PC-3 (cell line): ENCODE data around the gene AXIN2. TPM values are rescaled to one million over a fixed set of nuclear protein-coding genes. Genes with fewer than 3 reads are reported as not detected.

Experiments used
- ATAC-seq: fragments of 200-7000 bp; cut with Tn5 transposase; 2 replicates; pipeline ENCODE4 v1.9.1; 2020; ENCODE audit warnings: mild to moderate bottlenecking, moderate library complexity
- BruUV-seq: library from RNA; stranded (reverse); fragments of 400-500 nt; replicated peaks from 2 replicates; lab custom pipeline; 2021; lab: Mats Ljungman, UMichigan
- CTCF ChIA-PET: fragments of 300-600 bp; sonication (Branson Sonifier 250); formaldehyde crosslinking; loops from one replicate; lab custom pipeline; 2022; ENCODE audit warnings: antibody characterized with exemption; lab: Charles Lee
- POLR2A ChIA-PET: fragments of 300-600 bp; sonication (Branson Sonifier 250); formaldehyde crosslinking; loops from one replicate; lab custom pipeline; 2022; ENCODE audit warnings: antibody characterized with exemption; ENCODE audit not compliant: unreplicated experiment; lab: Charles Lee
- DNase-seq: peaks from one replicate; pipeline ENCODE4 v3.0.0-alpha.2; 2015
- H2AFZ ChIP-seq: fragments of 300-600 bp; sonication (generic); 2 replicates; pipeline ENCODE4 v1.6.0; 2016; ENCODE audit warnings: antibody characterized with exemption, low read length
- H3F3A ChIP-seq: fragments of 300-600 bp; sonication (generic); one replicate; pipeline ENCODE4 v1.6.0; 2017; ENCODE audit warnings: antibody characterized with exemption, low read length, control low read depth, mild to moderate bottlenecking; ENCODE audit not compliant: unreplicated experiment
- H3K27ac ChIP-seq: fragments of 300-600 bp; sonication (generic); 2 replicates; pipeline ENCODE4 v1.5.1; 2016; ENCODE audit warnings: mild to moderate bottlenecking, low read length
- H3K27me3 ChIP-seq: fragments of 300-600 bp; sonication (generic); 2 replicates; pipeline ENCODE4 v1.6.1; 2016; ENCODE audit warnings: low read length, mixed read lengths
- H3K36me3 ChIP-seq: fragments of 300-600 bp; sonication (generic); 2 replicates; pipeline ENCODE4 v1.6.1; 2016; ENCODE audit warnings: low read depth, mixed run types, low read length, mixed read lengths
- H3K4me1 ChIP-seq: fragments of 300-600 bp; sonication (generic); 2 replicates; pipeline ENCODE4 v1.5.1; 2016; ENCODE audit warnings: low read length; ENCODE audit not compliant: insufficient read depth
- H3K4me2 ChIP-seq: fragments of 300-600 bp; sonication (generic); 2 replicates; pipeline ENCODE4 v1.6.0; 2016; ENCODE audit warnings: low read length
- H3K4me3 ChIP-seq: fragments of 300-600 bp; sonication (generic); 2 replicates; pipeline ENCODE4 v1.5.1; 2016; ENCODE audit warnings: mild to moderate bottlenecking, low read length, mixed read lengths
- H3K79me2 ChIP-seq: fragments of 300-600 bp; sonication (generic); 2 replicates; pipeline ENCODE4 v1.6.1; 2017; ENCODE audit warnings: low read length, mixed read lengths
- H3K9ac ChIP-seq: fragments of 300-600 bp; sonication (generic); 2 replicates; pipeline ENCODE4 v1.6.0; 2016; ENCODE audit warnings: mild to moderate bottlenecking, low read length
- H3K9me2 ChIP-seq: fragments of 300-600 bp; sonication (generic); replicated peaks from 2 replicates; pipeline ENCODE4 v1.6.1; 2016; ENCODE audit warnings: mixed run types, low read length, mixed read lengths
- H3K9me3 ChIP-seq: fragments of 300-600 bp; sonication (generic); 2 replicates; pipeline ENCODE4 v1.6.1; 2016; ENCODE audit warnings: low read length, mixed read lengths
- H4K20me1 ChIP-seq: fragments of 300-600 bp; sonication (generic); 2 replicates; pipeline ENCODE4 v1.6.1; 2016; ENCODE audit warnings: low read length, mixed read lengths
- CTCF ChIP-seq: fragments of 300-600 bp; sonication (generic); conservative IDR thresholded peaks from 2 replicates; pipeline ENCODE4 v1.5.1; 2017; ENCODE audit warnings: antibody characterized with exemption, low read depth, mild to moderate bottlenecking, low read length
- EZH2 ChIP-seq: fragments of 300-600 bp; sonication (generic); IDR thresholded peaks from one replicate; pipeline ENCODE4 v1.6.1; 2017; ENCODE audit warnings: antibody characterized with exemption, mild to moderate bottlenecking, low read length; ENCODE audit not compliant: unreplicated experiment
- EZH2phosphoT487 ChIP-seq: fragments of 300-600 bp; sonication (generic); IDR thresholded peaks from 2 replicates; pipeline ENCODE4 v1.6.1; 2018; ENCODE audit warnings: mild to moderate bottlenecking, antibody characterized with exemption, low read length, borderline replicate concordance
- intact Hi-C: fragments of 100-400 bp; cut with micrococcal nuclease; formaldehyde crosslinking; loops from 2 replicates; pipeline ENCODE4 v1.9.0; 2023
- total RNA-seq: library from RNA; depleted of rRNA; stranded (reverse); fragments of >200 nt; gene quantifications from 2 replicates; pipeline ENCODE4 v1.2.3, GENCODE V29; 2014

Gene AXIN2
- total RNA-seq, 1 experiment from 2014 or later: 2.0 TPM

DNA sequence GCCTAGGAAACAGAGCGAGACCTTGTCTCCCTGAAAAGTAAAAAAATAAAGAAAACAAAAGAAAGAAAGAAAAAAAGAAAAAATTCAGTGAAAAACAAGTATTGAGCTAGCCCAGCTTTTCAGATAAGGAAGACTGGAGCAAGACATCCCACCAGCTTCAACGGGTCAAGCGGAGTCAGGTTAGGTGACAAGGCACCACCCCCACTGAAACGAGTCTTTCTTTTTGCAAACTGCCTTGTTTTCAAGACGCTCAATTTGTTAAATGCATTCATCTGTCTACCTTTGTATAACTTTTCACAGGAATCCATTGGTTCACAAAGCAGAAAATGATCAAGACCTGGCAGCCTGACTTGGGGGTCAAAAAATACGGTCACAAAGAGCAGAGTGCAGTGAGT, 10.7 kb upstream of the AXIN2 start:
- H3K79me2 ChIP-seq: no peaks in the 10 kb centered on the region
- BruUV-seq: no TSS peak
- ATAC-seq: no peak
- H3K4me3 ChIP-seq: no peak overlapping the region
- H3K9me2 ChIP-seq: no peaks in the 10 kb centered on the region
- no peaks in the 10 kb centered on the region for H3K27me3 ChIP-seq
- H4K20me1 ChIP-seq: no peaks in the 10 kb centered on the region
- TF ChIP-seq EZH2phosphoT487 (no peak), CTCF (no peak), EZH2 (no peak)
- H3K4me2 ChIP-seq: no peak overlapping the region
- no peaks in the 10 kb centered on the region for H3K36me3 ChIP-seq
- H3K4me1 ChIP-seq: no peaks in the 10 kb centered on the region
- no peak for DNase-seq
- intact Hi-C loops: no loop called here
- H3K27ac ChIP-seq: no peak overlapping the region
- no peak overlapping the region for H3K9ac ChIP-seq
- H3F3A ChIP-seq: no peaks in the 10 kb centered on the region
- H2AFZ ChIP-seq: no peak overlapping the region
- no peaks in the 10 kb centered on the region for H3K9me3 ChIP-seq
- ChIA-PET POLR2A (no interaction called here), CTCF (interaction anchor here (0.7 kb wide), 1 partner anchor 201 kb away, joined by 4 read pairs; no protein-coding TSS in a partner anchor)

DNA sequence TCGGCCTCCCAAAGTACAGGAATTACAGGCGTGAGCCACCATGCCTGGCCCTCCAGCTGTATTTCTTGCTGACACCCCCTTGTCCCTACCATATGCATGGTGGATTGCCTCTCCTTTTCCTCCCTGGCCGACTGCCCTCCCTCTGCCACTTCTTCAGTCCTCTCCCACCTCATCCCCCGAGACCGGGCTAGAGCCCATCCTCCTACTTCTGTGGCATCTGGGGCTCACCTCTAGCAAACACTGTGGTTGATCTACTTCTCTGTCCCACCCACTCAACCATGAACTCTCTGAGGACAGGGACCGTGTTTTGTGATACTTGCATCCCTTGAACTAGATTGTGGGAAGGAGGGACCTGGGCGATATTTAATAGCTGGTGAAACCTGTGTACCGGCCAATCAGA, 7.5 kb upstream of the AXIN2 start:
- Histone ChIP-seq H3K79me2 (no peaks in the 10 kb centered on the region), H2AFZ (no peak overlapping the region), H3K36me3 (no peaks in the 10 kb centered on the region), H3K9me3 (no peaks in the 10 kb centered on the region), H3K4me2 (no peak overlapping the region), H3F3A (no peaks in the 10 kb centered on the region), H3K9me2 (no peaks in the 10 kb centered on the region), H3K9ac (no peak overlapping the region), H3K4me1 (peaks cover under 1% of the 10 kb centered on the region; the same call in 1 of the 2 replicates), H3K4me3 (no peak overlapping the region), H3K27ac (no peak overlapping the region), H4K20me1 (no peaks in the 10 kb centered on the region), H3K27me3 (no peaks in the 10 kb centered on the region)
- no peak for ATAC-seq
- ChIA-PET CTCF (interaction anchor here (0.5 kb wide), 1 partner anchor 46 kb away, joined by 3 read pairs; no protein-coding TSS in a partner anchor), POLR2A (no interaction called here)
- DNase-seq: no peak
- BruUV-seq: no TSS peak
- intact Hi-C loops: no loop called here
- no peak for TF ChIP-seq EZH2
- no peak for TF ChIP-seq CTCF
- TF ChIP-seq EZH2phosphoT487: no peak

- ATAC-seq: no peak
- BruUV-seq: no TSS peak
- intact Hi-C loops: no loop called here
Measured at GRCh38 chr17:65567566-65567965, 6.1 kb upstream of the AXIN2 start.

More at GRCh38 chr17:65567566-65567965, 6.1 kb upstream of the AXIN2 start:
- DNase-seq: no peak
- Histone ChIP-seq H4K20me1 (no peaks in the 10 kb centered on the region), H3F3A (no peaks in the 10 kb centered on the region), H3K9me2 (no peaks in the 10 kb centered on the region), H3K27me3 (no peaks in the 10 kb centered on the region), H3K9me3 (no peaks in the 10 kb centered on the region), H3K27ac (no peak overlapping the region), H3K79me2 (no peaks in the 10 kb centered on the region), H2AFZ (no peak overlapping the region), H3K36me3 (no peaks in the 10 kb centered on the region), H3K4me3 (no peak overlapping the region), H3K9ac (no peak overlapping the region), H3K4me1 (peaks cover 8% of the 10 kb centered on the region), H3K4me2 (no peak overlapping the region)
- ChIA-PET POLR2A (no interaction called here), CTCF (no interaction called here)
- TF ChIP-seq EZH2phosphoT487 (no peak), EZH2 (no peak), CTCF (no peak)
